A549 treated with Hydrocortisone at 1 μM for 4 hours (cell line): ENCODE measurements around the gene ZBTB7B. TPM values are rescaled to one million over a fixed set of nuclear protein-coding genes. Genes with fewer than 3 reads are reported as not detected.

Source experiments
- total RNA-seq: library from RNA; stranded (reverse); fragments of 200-300 nt; extraction: Qiagen RNA extraction; gene quantifications from 5 replicates; pipeline ENCODE4 v1.2.3, GENCODE V29; 2022

Gene ZBTB7B
- 44.8 to 52.9 TPM (median 49.0 TPM) in 5 replicates for total RNA-seq

GRCh38 chr1:155002464-155003226 is at the start of gene ZBTB7B:
Gene ZBTB7B (plus strand): TSS chr1:155002802. CDS start chr1:155014661, 11,859 bp downstream.

GRCh38 chr1:154955718-154956543 is 46.7 kb upstream of the ZBTB7B start, which contains the start of gene PBXIP1:
Gene PBXIP1 (minus strand): TSS chr1:154956099. CDS start chr1:154953721, 2,378 bp downstream.

GRCh38 chr1:154961207-154962155 is 41.1 kb upstream of the ZBTB7B start, which contains the start of gene PYGO2:
Gene PYGO2 (minus strand): TSS chr1:154961782. CDS start chr1:154961576, 206 bp downstream.

GRCh38 chr1:154970631-154971340 is 31.8 kb upstream of the ZBTB7B start, which contains the start of gene SHC1:
Gene SHC1 (minus strand): TSS chr1:154970747. CDS start chr1:154970526, 221 bp downstream.

GRCh38 chr1:154974102-154974807 is 28.3 kb upstream of the ZBTB7B start, which contains the start of gene CKS1B:
Gene CKS1B (plus strand): TSS chr1:154974681. CDS start chr1:154974746, 65 bp downstream.

GRCh38 chr1:154982897-154983648 is 19.5 kb upstream of the ZBTB7B start, which contains the start of gene FLAD1:
Gene FLAD1 (plus strand): TSS chr1:154983344. CDS start chr1:154983695, 351 bp downstream.

GRCh38 chr1:154993572-154994268 is 8.9 kb upstream of the ZBTB7B start, which contains the start of gene LENEP:
Gene LENEP (plus strand): TSS chr1:154993586. CDS start chr1:154993608, 22 bp downstream.

GRCh38 chr1:155033524-155033923 is 30.9 kb downstream of the ZBTB7B start, which contains the start of the genes DCST1 and DCST2:
Gene DCST1 (plus strand): TSS chr1:155033824. CDS start chr1:155034037, 213 bp downstream.
Gene DCST2 (minus strand): TSS chr1:155033781. CDS start chr1:155033701, 80 bp downstream.

GRCh38 chr1:155050560-155051341 is 48.1 kb downstream of the ZBTB7B start, which contains the start of gene ADAM15:
Gene ADAM15 (plus strand): TSS chr1:155051316. CDS start chr1:155051387, 71 bp downstream.

GRCh38 chr1:155063550-155064110 is 61.0 kb downstream of the ZBTB7B start, which contains the start of gene EFNA4:
Gene EFNA4 (plus strand): TSS chr1:155063740. CDS start chr1:155063824, 84 bp downstream.

Other genes starting within 250 kb of the ZBTB7B start
- 0.01 to 0.03 TPM (median 0.02 TPM) in 4 of 5 replicates, not detected in the other for gene KCNN3, start 132.5 kb upstream of the ZBTB7B start, total RNA-seq
- gene PMVK, start 66.1 kb upstream of the ZBTB7B start, total RNA-seq: 42.1 to 48.4 TPM (median 43.6 TPM) in 5 replicates
- gene PBXIP1, start 46.7 kb upstream of the ZBTB7B start, total RNA-seq: 13.1 to 16.1 TPM (median 14.7 TPM) in 5 replicates
- 20.1 to 24.8 TPM (median 23.2 TPM) in 5 replicates for gene PYGO2, start 41.0 kb upstream of the ZBTB7B start, total RNA-seq
- 194 to 253 TPM (median 238 TPM) in 5 replicates for gene SHC1, start 32.1 kb upstream of the ZBTB7B start, total RNA-seq
- 311 to 367 TPM (median 344 TPM) in 5 replicates for gene CKS1B, start 28.1 kb upstream of the ZBTB7B start, total RNA-seq
- gene FLAD1, start 19.5 kb upstream of the ZBTB7B start, total RNA-seq: 38.8 to 45.4 TPM (median 43.8 TPM) in 5 replicates
- gene LENEP, start 9.2 kb upstream of the ZBTB7B start, total RNA-seq: not detected in 5 replicates
- 0.37 to 0.77 TPM (median 0.52 TPM) in 5 replicates for gene DCST2, start 31.0 kb downstream of the ZBTB7B start, total RNA-seq
- 0.07 to 0.08 TPM in 2 of 5 replicates, not detected in the others for gene DCST1, start 31.0 kb downstream of the ZBTB7B start, total RNA-seq
- 84.2 to 106 TPM (median 101 TPM) in 5 replicates for gene ADAM15, start 48.5 kb downstream of the ZBTB7B start, total RNA-seq
- gene EFNA4, start 60.9 kb downstream of the ZBTB7B start, total RNA-seq: 12.3 to 15.4 TPM (median 13.0 TPM) in 5 replicates
- gene EFNA3, start 76.0 kb downstream of the ZBTB7B start, total RNA-seq: 9.7 to 11.7 TPM (median 11.6 TPM) in 5 replicates
- 21.4 to 32.6 TPM (median 26.0 TPM) in 5 replicates for gene EFNA1, start 125.1 kb downstream of the ZBTB7B start, total RNA-seq
- 32.8 to 36.7 TPM (median 34.6 TPM) in 5 replicates for gene SLC50A1, start 133.1 kb downstream of the ZBTB7B start, total RNA-seq
- 69.5 to 108 TPM (median 98.1 TPM) in 5 replicates for gene DPM3, start 137.7 kb downstream of the ZBTB7B start, total RNA-seq
- 187 to 257 TPM (median 250 TPM) in 5 replicates for gene KRTCAP2, start 170.5 kb downstream of the ZBTB7B start, total RNA-seq
- gene TRIM46, start 171.0 kb downstream of the ZBTB7B start, total RNA-seq: 1.7 to 2.9 TPM (median 2.7 TPM) in 5 replicates
- gene THBS3, start 205.1 kb downstream of the ZBTB7B start, total RNA-seq: 7.6 to 9.3 TPM (median 8.5 TPM) in 5 replicates
- 63.2 to 79.8 TPM (median 74.7 TPM) in 5 replicates for gene MTX1, start 205.9 kb downstream of the ZBTB7B start, total RNA-seq